MM.1S (cell line): Measurements from ENCODE around the gene UGGT2.

Experiments used
- CTCF ChIP-seq: fragments of 300-600 bp; sonication (generic); IDR thresholded peaks from 2 replicates; pipeline ENCODE4 v1.5.1; 2016; ENCODE audit warnings: antibody characterized with exemption, low read length, mixed read lengths
- EZH2 ChIP-seq: fragments of 300-600 bp; sonication (generic); optimal IDR thresholded peaks from 2 replicates; pipeline ENCODE3; 2017; ENCODE audit warnings: low read depth, mild to moderate bottlenecking, antibody characterized with exemption, low read length, mixed read lengths

- TF ChIP-seq EZH2 (no peak), CTCF (no peak)
Measured at GRCh38 chr13:95882121-95882520, 171.1 kb downstream of the UGGT2 start.
